ENCODE data around the gene CCDC83. TPM values are rescaled to one million over a fixed set of nuclear protein-coding genes. Genes with fewer than 3 reads are reported as not detected.

CCDC83 gene
- total RNA-seq, 4 donors from 2014 or later = not detected

DNA sequence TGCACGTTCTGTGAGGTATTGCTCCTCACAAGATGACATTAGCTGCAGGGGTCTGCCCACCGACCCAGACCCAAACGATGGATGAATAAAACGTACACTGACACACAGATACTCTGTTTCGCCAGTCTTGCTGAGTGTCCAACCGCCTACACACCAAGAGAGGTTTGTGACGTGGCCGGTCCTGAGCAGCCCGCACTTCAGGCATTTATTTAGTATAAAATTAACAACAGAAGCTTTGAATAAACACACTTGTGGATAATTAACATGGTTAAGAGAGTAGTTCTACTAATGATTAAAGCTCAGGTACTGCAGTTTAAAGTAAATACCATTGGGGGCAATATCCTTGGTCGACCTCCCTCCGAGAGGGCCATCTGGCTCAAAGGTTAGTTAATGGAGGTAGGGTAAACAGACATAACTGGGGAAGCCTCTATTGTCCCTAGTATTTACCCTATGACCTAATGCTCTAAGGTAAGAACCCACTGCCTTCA lies 75.7 kb downstream of the CCDC83 start:
- H3K27ac ChIP-seq = no peak overlapping the region
- in situ Hi-C loops (cut with MboI; ENCODE audit: low sequenced_read_pairs in 4 of 4) = loop anchor here in 1 of 4 donors (10.0 kb wide), 1 partner anchor 294 kb away; no protein-coding TSS in a partner anchor
- no peak for TF ChIP-seq CTCF (IDR thresholded peaks at IDR 0.05 in 4 of 5, conservative IDR thresholded peaks at IDR 0.05 in 1 of 5)
- TF ChIP-seq POLR2A (IDR thresholded peaks at IDR 0.05) = no peak

DNA sequence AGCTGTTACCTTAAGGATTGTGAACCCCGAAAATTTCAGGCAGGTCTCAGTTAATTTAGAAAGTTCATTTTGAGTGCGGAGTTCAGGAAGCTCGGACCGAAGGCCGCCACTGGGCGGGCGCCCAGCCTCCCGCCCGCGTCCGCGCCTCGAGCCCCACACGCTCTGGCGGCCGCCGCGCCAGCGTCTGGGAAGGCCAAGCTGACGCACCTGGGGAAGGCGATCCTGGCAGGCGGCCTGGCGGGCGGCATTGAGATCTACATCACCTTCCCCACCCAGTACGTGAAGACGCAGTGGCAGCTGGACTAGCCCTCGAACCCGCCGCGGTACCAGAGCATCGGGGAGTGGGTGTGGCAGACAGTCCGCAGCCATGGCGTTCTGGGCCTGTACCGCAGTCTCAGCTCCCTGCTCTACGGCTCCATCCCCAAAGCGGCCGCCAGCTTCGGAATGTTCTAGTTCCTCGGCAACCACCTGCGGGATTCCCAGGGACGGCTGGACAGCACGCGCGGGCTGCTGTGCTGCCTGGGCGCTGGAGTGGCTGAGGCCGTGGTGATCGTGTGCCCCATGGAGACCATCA lies 79.5 kb downstream of the CCDC83 start:
- TF ChIP-seq CTCF (IDR thresholded peaks at IDR 0.05 in 4 of 5, conservative IDR thresholded peaks at IDR 0.05 in 1 of 5) (no peak), POLR2A (IDR thresholded peaks at IDR 0.05) (no peak)
- no peak overlapping the region for H3K4me3 ChIP-seq
- H3K27ac ChIP-seq = no peak overlapping the region
- no peaks in the 10 kb centered on the region for H3K27me3 ChIP-seq
- H3K9me3 ChIP-seq = no peaks in the 10 kb centered on the region
- in situ Hi-C loops (cut with MboI; ENCODE audit: low sequenced_read_pairs in 4 of 4) (loop anchor here in 3 of 4 donors (5.0 to 10.0 kb wide), 2 partner anchors 283 to 290 kb away; no protein-coding TSS in a partner anchor), intact Hi-C loops (cut with DNase I; ENCODE audit: low total_unique reads) (no loop called here)
- DNase-seq = no peak
- ATAC-seq = no peak
- no peaks in the 10 kb centered on the region for H3K36me3 ChIP-seq
- no peaks in the 10 kb centered on the region for H3K4me1 ChIP-seq

More for the DNA sequence above, 75.7 kb downstream of the CCDC83 start:
- DNase-seq = no peak
- H3K4me1 ChIP-seq = no peaks in the 10 kb centered on the region
- no peak overlapping the region for H3K4me3 ChIP-seq
- H3K36me3 ChIP-seq = no peaks in the 10 kb centered on the region
- H3K27me3 ChIP-seq = no peaks in the 10 kb centered on the region
- no peaks in the 10 kb centered on the region for H3K9me3 ChIP-seq
- intact Hi-C loops (cut with DNase I; ENCODE audit: low total_unique reads) = no loop called here
- ATAC-seq = no peak

DNA sequence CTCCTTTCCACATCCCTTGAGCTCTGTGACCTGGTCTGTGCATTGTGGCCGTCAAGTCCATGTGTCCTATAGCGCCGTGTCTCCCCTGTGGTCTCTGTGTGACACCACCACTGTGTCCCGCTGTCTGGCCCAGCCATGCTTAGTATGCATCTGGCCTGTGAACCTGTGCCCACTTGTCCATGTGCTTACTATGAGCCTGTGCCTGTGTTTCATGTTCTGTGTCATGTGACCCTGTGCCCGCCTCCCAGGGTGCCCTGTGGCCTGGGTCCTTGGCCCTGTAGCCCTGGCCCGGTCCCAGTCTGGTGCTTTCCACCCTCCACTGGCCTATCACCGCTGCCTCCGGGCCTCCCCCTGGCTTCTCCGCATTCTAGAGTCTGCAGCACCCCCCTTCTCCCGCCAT lies 80.6 kb downstream of the CCDC83 start:
- DNase-seq (no peak), ATAC-seq (no peak)
- H3K9me3 ChIP-seq = no peaks in the 10 kb centered on the region
- H3K36me3 ChIP-seq = no peaks in the 10 kb centered on the region
- H3K27ac ChIP-seq = no peak overlapping the region
- intact Hi-C loops (cut with DNase I; ENCODE audit: low total_unique reads) (no loop called here), in situ Hi-C loops (cut with MboI; ENCODE audit: low sequenced_read_pairs in 4 of 4) (loop anchor here in 3 of 4 donors (5.0 to 10.0 kb wide), 2 partner anchors 282 to 289 kb away; no protein-coding TSS in a partner anchor)
- no peaks in the 10 kb centered on the region for H3K4me1 ChIP-seq
- TF ChIP-seq CTCF (IDR thresholded peaks at IDR 0.05 in 4 of 5, conservative IDR thresholded peaks at IDR 0.05 in 1 of 5) (no peak), POLR2A (IDR thresholded peaks at IDR 0.05) (no peak)
- H3K27me3 ChIP-seq = no peaks in the 10 kb centered on the region
- no peak overlapping the region for H3K4me3 ChIP-seq

GRCh38 chr11:85937835-85938234 lies 82.7 kb downstream of the CCDC83 start:
- intact Hi-C loops (cut with DNase I; ENCODE audit: low total_unique reads) (no loop called here), in situ Hi-C loops (cut with MboI; ENCODE audit: low sequenced_read_pairs in 4 of 4) (loop anchor here in 3 of 4 donors (5.0 to 10.0 kb wide), 2 partner anchors 279 to 287 kb away; no protein-coding TSS in a partner anchor)
- H3K27ac ChIP-seq = no peak overlapping the region
- no peak for TF ChIP-seq POLR2A (IDR thresholded peaks at IDR 0.05)
- TF ChIP-seq CTCF (IDR thresholded peaks at IDR 0.05 in 4 of 5, conservative IDR thresholded peaks at IDR 0.05 in 1 of 5) = no peak
- no peaks in the 10 kb centered on the region for H3K4me1 ChIP-seq
- no peak overlapping the region for H3K4me3 ChIP-seq
- ATAC-seq = no peak
- no peaks in the 10 kb centered on the region for H3K36me3 ChIP-seq
- H3K27me3 ChIP-seq = no peaks in the 10 kb centered on the region
- no peaks in the 10 kb centered on the region for H3K9me3 ChIP-seq
- DNase-seq = no peak

Measured in gastrocnemius medialis (tissue), 4 donors.